ENCODE measurements around the gene SUN2.

- TF ChIP-seq ZNF280D (tag by site-specific recombination; IDR thresholded peaks at IDR 0.05) (no peak), TSHZ1 (tag by site-specific recombination; IDR thresholded peaks at IDR 0.05; ENCODE audit: borderline replicate concordance) (no peak), ZNF654 (tag by site-specific recombination; IDR thresholded peaks at IDR 0.05; ENCODE audit: low read depth) (no peak), ZNF843 (tag by site-specific recombination; IDR thresholded peaks at IDR 0.05) (no peak), SP2 (tag by site-specific recombination; IDR thresholded peaks at IDR 0.05) (no peak), REPIN1 (tag by site-specific recombination; IDR thresholded peaks at IDR 0.05; ENCODE audit: low read depth) (no peak), INSM2 (tag by site-specific recombination; IDR thresholded peaks at IDR 0.05) (no peak), CTCF (tag by site-specific recombination; IDR thresholded peaks at IDR 0.05) (no peak), PATZ1 (tag by site-specific recombination; IDR thresholded peaks at IDR 0.05) (no peak), REST (tag by site-specific recombination; IDR thresholded peaks at IDR 0.05) (no peak), ZNF544 (tag by site-specific recombination; IDR thresholded peaks at IDR 0.05) (no peak), PRDM2 (tag by site-specific recombination; IDR thresholded peaks at IDR 0.05; ENCODE audit: borderline replicate concordance) (no peak)
Observed at GRCh38 chr22:38721551-38721950, 34.2 kb downstream of the SUN2 start.

Measured in HEK293 (cell line).